HG02840 (cell line): ENCODE measurements around the gene SLFNL1.
A peak's percentile ranks its signal among the peaks of the same experiment; 100 is the strongest.

Experiments used
- ATAC-seq: cut with Tn5 transposase; IDR thresholded peaks from one replicate; pipeline ENCODE4 v1.9.1; 2021; ENCODE audit warnings: mild to moderate bottlenecking, moderate library complexity, moderate number of reproducible peaks; ENCODE audit not compliant: unreplicated experiment, low FRiP score

The SLFNL1 gene

GRCh38 chr1:41020654-41021053, 871 bp downstream of the SLFNL1 start:
- ATAC-seq: no peak

GRCh38 chr1:41020109-41020576, 1.4 kb downstream of the SLFNL1 start:
- no peak for ATAC-seq

GRCh38 chr1:41019353-41019745, 2.2 kb downstream of the SLFNL1 start:
- ATAC-seq: no peak

- no peak for ATAC-seq
These were observed 3.5 kb downstream of the SLFNL1 start for GRCh38 chr1:41018018-41018410.

- no peak for ATAC-seq
These were observed 4.1 kb downstream of the SLFNL1 start for GRCh38 chr1:41017141-41018017.

GRCh38 chr1:41015897-41016470, 5.5 kb downstream of the SLFNL1 start:
- no peak for ATAC-seq

- no peak for ATAC-seq
These were observed 6.1 kb downstream of the SLFNL1 start for GRCh38 chr1:41015281-41015896.

- ATAC-seq: no peak
These were observed 6.7 kb downstream of the SLFNL1 start for GRCh38 chr1:41014871-41015270.

GRCh38 chr1:41013796-41014195, 7.7 kb downstream of the SLFNL1 start:
- ATAC-seq: no peak

GRCh38 chr1:41013024-41013423, 8.5 kb downstream of the SLFNL1 start:
- no peak for ATAC-seq

- no peak for ATAC-seq
These were observed 11.2 kb downstream of the SLFNL1 start for GRCh38 chr1:41010345-41010744.

GRCh38 chr1:41009466-41009865, 12.1 kb downstream of the SLFNL1 start:
- ATAC-seq: no peak

GRCh38 chr1:41006942-41007865, 14.3 kb downstream of the SLFNL1 start:
- no peak for ATAC-seq

GRCh38 chr1:41005876-41006275, 15.6 kb downstream of the SLFNL1 start:
- ATAC-seq: no peak

- peak; percentile 95 for ATAC-seq
These were observed 17.8 kb downstream of the SLFNL1 start for GRCh38 chr1:41003640-41004220.

- no peak for ATAC-seq
These were observed 18.3 kb downstream of the SLFNL1 start for GRCh38 chr1:41003127-41003639.

GRCh38 chr1:40998668-40999067, 22.9 kb downstream of the SLFNL1 start:
- ATAC-seq: no peak

- ATAC-seq: no peak
These were observed 24.4 kb downstream of the SLFNL1 start for GRCh38 chr1:40997096-40997495.

GRCh38 chr1:40989066-40989465, 32.5 kb downstream of the SLFNL1 start:
- ATAC-seq: no peak

- no peak for ATAC-seq
These were observed 33.2 kb downstream of the SLFNL1 start for GRCh38 chr1:40988280-40988679.
